Measurements from ENCODE around the gene MYO5B.

MYO5B gene

DNA sequence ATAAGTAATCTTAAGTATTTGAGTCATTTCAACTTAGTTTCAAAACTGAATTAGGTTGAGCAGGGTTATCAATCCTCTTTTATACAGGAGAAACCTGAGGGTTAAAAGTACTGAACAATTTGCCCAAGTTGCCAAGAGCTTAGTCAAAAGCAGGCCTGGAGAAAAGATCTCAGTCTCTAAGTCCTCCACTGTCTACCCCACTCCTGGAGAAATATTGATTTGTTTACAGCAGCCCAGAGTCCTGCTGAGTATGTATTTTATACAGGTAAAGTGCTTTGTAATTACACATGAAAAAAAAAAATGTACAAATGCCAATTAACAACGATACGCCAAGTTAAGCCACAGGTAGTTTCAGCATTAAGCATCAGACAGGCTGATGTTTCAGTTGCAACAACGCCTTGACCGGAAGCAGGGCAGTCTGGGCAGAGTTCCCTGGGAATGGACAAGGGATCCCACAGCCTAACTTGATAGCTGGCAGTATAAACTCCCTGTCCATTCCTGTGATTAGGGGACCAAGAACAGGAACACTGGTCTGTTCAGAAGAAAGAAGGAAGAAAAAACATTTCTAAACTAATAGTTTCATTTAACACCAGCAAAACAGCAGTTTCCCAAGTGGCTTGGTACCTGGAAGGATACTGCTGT is 132.9 kb downstream of the MYO5B start:
- no peak for DNase-seq

DNA sequence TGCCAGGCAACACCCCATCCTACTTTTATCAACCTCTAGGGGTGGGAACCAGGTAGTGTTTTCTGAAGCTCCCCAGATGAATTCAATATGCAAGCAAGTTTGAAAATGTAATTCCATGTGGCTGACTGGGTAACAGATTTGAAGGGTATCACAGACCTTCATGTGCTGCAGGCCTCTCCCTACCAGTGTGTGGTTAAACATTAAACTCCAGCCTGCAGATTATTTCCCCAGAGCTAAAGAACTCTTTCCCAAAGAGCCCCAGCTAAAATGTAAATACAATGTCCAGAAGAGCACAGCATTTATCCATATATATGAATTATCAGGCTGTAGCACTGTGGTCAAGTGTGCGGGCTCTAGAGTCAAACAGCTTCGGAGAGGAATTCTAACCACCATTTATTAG is 134.1 kb downstream of the MYO5B start:
- DNase-seq = no peak

DNA sequence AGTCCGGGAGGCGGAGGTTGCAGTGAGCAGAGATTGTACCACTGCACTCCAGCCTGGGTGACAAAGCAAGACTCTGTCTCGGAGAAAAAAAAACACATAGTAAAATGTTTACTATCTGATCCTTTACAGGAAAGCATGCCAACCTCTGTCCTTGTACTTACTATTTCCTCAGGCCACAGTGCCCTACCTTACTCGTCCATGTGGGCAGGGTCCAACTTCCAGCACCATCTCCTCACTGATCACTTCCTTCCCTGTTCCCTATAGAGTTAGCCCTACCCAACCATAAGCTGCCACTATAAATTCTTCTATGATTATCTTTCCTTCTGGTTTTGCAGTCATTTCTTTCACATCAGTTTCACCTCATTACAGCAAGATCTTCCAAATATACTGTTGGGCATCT is 136.2 kb downstream of the MYO5B start:
- no peak for DNase-seq

DNA sequence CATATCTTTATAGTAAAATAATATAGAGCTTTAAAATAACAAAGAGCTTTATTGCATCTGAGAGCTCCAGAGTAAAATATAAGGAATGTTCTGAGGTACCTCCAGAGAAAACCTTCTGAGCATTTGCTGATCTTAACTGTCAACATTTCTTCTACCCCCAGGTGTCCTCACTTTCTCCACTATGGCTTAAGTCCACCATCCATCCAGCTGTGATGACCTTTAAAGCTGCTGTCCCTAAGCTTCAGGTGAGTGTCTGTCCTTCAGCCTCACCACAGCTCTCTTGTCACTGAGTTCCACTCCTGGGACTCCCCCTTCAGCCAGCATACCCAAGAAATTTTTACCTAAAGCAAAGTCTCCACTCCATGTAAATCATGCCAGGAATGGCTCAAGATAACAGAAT is 137.9 kb downstream of the MYO5B start:
- no peak for DNase-seq

DNA sequence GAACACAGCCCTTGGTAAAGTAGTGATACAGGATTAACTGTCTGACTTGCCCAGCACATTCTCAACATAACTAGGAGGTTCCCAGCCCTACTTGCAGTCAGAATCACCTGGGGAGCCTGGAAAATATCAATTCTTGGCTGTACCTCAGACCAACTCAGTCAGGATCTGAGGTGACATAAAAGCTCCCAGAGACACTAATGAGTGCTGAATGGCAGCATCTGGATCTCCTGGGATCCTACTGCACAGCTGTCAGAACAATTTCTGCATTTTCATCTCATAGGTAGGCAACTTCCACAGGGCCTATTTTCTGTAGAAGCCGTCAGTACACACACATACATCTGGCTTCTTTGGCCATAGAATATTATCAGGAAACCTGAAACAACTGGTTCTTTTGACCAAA is 138.8 kb downstream of the MYO5B start:
- DNase-seq = no peak

DNA sequence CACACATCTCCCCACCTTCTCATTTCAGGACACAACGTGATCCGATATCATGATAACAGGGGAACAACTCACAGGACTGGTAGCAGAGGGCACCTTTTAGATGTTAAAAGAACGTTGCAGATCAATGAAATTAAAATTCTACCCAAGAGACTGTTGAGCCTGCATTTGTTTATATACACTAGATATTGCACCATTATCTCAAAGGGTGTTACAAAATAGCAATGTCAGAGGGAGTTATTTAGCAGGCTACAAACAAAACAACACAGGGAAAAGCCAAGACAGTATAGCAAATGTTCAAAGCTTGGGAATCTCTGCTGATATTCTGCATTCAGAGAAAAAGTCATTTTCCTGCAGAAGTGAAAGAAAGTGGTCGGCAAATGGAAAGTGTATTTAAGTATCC is 139.5 kb downstream of the MYO5B start:
- DNase-seq = no peak

DNA sequence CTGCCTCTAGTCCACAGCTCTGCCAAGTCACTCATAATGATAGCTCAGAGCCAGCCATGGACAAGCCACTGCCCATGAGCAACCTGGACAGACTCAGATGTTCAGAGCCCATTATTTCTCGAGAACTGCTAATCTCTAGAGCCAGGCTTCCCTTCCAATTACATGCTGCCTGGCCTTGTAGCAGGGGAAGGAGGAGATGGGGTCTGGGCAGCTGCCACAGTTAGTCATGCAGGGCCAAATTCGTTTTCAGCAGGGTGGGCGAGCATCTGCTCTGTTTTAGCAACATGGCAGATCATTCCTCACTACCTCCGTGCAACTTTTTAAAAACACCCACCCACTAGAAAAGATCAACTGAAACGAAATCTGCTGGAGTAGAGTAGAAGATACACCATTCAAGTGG is 141.8 kb downstream of the MYO5B start:
- DNase-seq = no peak

DNA sequence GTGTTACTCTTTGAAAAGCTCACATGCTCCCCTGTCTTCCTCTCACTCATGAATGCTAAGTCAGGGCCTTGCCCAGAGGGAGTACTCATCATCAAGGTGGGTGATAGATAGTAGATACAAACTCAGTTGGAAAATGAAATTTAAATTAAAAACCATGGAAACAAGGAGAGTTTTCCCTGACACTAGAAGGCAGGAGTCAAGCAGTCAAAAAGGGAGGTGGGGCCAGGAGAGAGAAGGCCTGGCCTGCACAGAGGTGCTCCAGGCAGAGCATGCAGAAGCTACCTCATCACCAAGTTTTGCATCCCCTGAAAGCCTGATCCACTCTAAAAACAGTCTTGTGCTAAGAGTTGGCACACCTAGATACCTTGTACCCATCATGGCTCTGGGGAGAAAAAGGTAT is 143.7 kb downstream of the MYO5B start:
- no peak for DNase-seq

DNA sequence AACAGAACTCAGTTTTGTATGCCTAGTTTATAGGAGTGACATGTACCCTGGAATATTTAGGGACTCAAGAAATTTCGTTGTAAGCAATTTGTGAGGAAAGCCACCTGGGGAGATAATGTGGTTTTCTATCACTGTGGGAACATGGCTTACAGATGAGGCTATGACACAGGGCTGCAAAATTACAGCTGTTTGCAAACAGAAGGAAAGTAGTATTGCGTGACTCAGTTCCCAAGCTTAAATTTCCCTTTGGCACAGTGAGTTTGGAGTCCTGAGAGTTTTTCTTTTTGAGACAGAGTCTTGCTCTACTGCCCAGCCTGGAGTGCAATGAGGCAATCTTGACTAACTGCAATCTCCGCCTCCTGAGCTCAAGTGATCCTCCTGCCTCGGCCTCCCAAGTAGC is 149.8 kb downstream of the MYO5B start:
- no peak for DNase-seq

DNA sequence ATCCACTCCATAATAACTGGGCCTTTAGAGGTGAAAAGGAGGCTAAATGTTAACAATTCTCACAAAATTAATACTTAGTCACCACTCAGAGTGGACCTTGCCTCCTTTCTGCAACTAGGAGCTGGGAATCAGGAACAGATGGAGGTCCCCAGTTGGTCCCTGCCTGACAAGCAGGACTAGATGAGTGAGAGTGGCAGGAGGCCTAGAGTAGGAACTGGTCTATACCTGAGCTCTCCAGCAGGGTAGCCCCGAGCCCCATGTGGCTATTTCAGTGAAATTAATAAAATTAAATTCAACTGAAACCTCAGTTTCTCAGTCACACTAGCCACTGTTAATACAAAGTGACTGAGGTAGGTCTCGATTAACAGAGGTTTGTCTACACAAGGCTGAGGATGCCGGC is 150.5 kb downstream of the MYO5B start:
- DNase-seq = no peak

DNA sequence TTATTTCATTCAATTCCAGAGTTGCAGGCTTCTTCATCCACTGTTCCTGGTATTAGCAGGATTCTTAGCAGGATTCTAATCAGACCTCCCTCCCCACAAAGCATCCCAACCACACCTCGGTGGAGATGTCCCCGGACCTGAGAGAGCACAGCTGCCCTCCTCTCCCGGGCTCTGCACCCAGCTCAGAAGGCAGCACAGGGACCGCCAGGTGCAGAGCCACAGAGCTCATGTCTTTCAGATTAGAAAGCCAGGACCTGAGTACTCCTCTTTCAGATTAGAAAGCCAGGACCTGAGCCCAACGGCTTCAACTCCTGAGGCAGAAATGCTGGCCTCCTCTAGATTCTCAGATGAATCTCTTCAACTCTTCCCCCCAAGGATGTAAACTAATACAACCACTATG is 152.3 kb downstream of the MYO5B start:
- DNase-seq = no peak

DNA sequence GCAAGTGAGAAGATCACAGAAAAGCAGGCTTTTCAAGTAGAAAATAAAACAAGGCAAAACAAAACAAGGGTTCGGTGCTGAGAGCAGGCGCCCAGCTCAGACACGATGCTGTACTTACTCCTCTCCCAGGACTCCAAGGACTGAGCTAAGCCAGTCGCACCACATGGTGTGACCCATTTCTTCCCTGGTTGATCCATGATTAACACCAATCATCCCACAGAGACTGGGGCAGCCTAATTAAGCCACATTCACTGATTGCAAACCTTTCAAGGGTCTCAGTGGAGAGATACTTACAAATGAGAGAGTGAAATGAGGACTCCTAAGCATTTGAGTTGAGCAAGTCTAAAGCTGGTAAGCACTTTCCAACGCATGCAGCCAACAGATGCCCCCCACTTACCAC is 155.2 kb downstream of the MYO5B start:
- no peak for DNase-seq

DNA sequence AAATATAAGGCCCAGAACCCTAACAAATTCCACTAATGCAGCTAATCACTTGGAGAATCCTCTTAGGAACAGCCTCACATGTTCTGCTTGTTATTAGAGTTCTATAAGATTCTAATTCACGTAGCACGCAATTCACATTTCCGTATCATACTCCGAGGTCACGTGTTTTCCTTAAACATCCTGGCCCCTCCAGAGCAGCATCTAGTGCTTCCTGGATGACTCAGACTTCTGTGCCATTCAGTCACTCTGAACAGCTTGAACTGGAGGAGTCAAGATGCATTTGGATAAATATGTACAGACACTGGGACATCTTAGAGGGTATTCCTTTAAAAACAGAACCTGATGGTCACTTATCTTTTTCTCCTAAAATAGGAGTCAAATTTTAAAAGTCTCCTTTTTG is 156.5 kb downstream of the MYO5B start:
- peak; percentile 4 for DNase-seq

DNA sequence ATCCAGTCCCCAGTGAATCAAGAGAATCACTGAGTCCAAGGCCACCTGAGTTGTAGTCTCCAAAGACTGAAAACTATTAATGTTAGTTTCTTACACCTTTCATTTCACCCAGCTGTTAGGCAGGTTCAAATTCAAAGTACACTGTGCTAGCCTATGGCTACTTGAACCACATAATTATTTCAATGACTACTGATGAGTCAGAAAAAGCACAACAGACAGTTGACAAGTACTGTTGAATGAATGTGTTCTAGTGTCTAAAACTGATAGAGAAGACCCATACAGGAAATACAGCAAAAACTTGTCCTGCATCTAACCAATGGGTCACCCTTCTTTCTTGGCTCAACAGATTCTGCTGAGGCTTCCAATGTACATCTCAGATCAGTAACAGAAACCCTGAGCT is 160.9 kb downstream of the MYO5B start:
- DNase-seq = no peak

DNA sequence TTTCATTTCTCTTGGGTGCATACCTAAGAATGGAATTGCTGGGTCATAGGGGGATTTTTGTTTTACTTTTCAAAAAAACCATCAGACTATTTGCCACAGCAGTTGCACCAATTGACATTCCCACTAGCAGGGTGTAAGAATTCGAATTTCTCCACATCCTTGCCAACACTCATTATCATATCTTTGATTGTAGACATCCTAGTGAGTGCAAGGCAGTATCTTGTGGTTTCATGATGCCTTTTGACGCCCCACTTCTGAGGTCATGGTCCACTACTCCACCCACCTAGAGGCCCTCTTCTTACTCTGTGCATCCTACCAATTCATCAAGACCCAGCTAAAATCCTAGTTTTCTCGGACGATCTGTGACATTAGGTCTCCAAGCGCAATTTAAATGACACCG is 161.9 kb downstream of the MYO5B start:
- DNase-seq = no peak

DNA sequence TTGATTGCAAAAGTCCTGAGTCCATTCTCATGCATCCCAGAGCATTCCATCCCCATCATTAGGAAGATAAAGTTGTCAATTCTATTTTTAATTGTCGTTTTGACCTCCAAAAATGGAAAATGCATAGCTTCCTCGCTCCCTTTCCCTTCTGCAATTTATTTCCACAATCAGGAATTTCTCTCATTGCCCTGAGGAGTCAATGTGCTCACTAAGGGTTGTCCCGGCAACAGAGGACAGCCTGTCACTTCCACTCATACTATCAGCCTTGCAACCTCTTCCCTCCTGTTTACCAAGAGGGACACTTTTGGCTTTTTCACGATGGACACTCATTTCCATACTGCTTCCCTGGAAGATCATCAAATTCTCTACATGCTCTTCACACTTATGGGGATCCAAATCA is 164.8 kb downstream of the MYO5B start:
- no peak for DNase-seq

DNA sequence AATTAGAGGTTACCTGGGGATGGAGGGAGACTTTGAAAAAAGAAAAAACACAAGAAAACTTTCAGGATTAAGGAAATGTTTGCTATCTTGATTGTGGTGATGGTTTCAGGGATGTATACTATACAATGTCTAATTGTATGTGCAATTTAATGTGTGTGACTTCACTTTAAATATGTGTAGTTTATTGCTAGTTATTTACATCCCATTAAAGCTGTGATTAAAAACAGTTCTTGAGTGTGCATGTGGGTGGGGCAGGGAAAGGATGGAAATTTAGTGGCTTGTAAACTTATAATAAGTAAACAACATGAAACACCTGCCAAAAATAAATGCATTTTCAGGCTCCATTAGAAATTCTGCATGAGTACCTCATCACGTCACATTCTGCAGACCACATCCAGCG is 167.0 kb downstream of the MYO5B start:
- DNase-seq = no peak

DNA sequence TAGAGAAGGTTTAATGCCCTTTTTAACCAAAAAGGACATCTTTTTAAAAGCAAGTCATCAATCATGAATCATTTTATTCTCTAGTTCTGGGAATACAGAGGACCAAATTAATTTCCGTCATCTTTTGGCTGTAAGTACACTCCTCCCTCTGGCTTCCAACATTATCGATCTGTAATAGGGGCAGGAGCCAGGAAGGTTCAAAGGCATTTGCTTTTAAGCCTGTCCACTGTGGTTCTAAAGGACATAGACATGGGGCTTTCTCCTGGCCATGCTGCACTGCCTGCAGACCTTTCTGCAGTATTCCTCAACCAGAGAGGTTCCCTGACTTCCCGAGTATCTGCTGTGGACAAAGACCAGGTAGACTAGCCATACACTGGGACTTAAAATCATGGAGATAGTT is 170.5 kb downstream of the MYO5B start:
- DNase-seq = no peak

DNA sequence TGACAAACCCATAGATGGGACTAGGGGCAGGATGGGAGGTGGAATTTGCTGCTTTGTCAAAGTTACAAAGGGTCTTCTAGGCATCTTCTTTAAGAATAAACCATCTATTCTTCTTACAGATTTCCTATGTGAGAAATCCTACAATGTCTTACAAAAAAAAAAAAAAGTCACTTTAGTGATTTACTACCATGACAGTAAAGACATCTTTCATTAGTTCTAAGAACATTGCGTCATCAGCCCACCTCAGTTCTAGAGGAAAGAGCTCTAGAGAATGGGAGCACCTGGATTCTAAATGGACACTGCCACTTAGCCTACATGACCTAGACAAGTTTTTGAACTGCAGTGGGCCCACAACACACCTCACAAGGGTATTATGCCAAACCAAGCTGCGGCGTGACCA is 172.0 kb downstream of the MYO5B start:
- DNase-seq = no peak

DNA sequence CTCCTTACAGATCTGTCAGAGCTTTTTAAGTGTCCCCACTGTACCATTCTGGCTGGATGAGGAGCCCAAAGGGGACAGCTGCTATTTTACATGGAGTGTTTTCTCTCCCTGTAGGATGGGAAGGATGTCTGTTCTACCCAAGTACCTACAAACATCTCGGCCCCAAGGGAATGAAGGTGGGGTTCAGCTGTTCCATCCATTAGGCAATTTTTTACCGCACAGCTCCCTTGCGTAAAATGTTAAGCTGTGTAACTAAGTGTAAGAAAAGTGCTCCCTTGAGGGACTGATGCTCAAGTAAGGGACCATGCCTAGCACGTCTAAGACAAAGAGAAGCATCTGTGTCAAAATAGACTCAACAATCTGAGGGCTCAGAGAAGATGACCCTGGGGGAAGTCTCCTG is 180.3 kb downstream of the MYO5B start:
- DNase-seq = no peak

DNA sequence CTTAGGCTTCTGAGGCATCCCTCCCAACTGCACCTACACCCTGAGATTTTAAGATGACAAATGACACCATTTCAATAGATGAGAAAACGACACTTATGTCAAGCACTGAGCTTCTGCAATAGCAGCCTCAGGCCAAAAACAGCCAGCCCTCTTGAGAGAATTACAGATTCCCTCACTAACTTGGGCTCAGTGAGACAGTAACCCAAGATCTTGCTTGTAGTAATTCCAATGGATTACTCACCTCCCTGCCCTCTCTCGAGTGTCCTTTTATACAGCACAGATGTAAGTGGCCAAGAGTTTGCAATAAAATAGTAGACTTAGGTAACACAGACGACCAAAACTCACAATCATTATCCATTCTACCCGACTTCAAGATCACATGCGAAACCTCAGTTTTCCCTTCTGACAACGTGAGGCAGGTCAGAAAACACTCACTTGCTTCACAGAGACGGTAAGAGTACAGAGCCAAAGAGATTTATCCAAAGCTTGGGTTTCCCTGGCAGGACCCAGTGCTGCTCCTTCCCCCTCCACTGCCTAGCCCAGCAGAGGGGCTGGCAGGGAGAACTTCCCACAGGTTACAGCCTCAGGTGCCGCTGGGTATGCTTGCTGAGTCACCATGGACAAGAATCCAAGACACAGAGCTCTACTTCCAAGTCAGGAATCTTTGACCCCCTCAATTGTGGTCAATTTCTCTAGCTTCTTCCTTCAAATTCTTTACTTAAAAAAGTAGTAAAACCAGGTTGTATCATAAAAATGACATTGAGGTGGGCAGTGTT is 181.4 kb downstream of the MYO5B start:
- no peak for DNase-seq

DNA sequence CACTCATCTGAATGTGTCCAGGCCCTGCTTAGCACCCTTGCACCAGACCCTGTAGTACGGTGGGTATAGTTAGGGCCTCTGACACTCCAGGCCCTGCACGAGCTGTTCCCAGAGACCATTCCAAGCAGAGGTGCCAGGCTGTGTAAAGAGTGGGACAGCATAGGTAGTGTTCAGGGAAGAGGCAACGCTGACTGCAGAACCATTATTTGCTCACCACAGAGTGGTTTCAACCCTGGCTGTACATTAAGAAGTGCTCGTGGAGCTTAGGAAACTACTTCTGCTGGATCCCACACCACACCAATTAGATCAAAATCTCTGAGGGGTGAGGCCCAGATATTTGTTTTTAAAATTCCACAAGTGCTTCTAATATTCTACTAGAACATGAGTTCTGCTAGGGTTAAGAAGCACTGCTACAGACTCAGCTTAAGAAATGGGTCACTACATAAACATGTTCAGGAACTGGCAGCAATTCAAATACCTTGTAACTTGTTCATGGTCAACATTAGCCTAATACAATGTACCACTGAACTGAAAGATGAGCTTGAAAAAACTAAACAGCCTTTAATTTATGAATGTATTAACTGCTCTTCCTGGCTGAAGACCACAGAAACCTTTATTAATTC is 183.0 kb downstream of the MYO5B start:
- DNase-seq = no peak

DNA sequence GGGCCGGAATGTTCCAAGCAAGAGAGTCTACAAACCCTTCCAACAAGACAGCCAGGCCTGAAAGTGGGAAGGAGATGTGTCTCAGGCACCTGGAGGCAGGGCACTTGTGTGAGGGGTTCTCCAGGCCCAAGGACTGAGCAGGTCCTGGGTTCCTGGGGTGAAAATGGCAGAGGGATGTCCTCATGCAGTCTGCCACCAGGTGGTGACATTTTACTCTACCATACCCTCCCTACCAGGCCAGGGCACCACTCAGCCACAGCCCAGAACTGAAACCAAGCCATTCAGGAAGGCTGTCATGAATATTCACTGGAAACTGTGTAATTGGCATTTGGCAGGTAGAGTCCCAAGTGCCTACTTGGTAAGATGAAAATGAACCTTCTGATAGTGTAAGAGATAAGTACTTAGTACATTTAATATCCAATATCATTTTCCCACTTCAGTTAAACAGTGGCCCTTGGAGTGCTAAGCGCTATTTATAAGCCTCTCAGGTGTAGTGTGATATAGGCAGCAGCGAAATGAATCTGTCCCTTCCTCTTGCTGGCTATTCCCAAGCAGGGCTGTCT is 185.1 kb downstream of the MYO5B start:
- peak; percentile 63 for DNase-seq

DNA sequence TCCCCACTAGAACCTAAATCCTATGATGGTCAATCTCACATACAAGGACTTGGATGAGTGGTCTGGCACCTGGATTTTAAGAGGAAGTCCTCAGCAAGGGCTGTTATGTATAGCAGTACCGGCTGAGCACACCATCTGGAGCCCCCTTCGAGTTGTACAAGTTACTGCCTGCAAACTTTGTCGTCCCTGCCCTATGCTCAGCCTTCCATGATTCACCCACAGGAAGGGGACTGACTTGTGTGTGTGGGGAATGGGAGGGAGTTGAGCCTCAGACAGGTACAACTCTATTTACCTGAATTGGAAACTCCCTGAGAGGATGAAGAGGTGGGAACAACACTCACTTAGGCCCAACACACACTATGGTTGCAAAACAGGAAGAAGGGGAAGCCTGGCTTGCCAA is 186.6 kb downstream of the MYO5B start:
- no peak for DNase-seq

Measured in activated CD4-positive, alpha-beta T cell treated with anti-CD3 and anti-CD28 coated beads for 48 hours (primary cell).